GM20000 (cell line): ENCODE data around the gene RCOR2.

Experiments used
- DNase-seq: peaks from one replicate; pipeline ENCODE4 v3.0.0; 2012; ENCODE audit warnings: low spot score
- CTCF ChIP-seq: IDR thresholded peaks from 2 replicates; pipeline ENCODE4 v1.5.1; 2012; ENCODE audit warnings: mild to moderate bottlenecking, control low read depth; ENCODE audit errors: extremely low read depth, missing control alignments

The RCOR2 gene

DNA sequence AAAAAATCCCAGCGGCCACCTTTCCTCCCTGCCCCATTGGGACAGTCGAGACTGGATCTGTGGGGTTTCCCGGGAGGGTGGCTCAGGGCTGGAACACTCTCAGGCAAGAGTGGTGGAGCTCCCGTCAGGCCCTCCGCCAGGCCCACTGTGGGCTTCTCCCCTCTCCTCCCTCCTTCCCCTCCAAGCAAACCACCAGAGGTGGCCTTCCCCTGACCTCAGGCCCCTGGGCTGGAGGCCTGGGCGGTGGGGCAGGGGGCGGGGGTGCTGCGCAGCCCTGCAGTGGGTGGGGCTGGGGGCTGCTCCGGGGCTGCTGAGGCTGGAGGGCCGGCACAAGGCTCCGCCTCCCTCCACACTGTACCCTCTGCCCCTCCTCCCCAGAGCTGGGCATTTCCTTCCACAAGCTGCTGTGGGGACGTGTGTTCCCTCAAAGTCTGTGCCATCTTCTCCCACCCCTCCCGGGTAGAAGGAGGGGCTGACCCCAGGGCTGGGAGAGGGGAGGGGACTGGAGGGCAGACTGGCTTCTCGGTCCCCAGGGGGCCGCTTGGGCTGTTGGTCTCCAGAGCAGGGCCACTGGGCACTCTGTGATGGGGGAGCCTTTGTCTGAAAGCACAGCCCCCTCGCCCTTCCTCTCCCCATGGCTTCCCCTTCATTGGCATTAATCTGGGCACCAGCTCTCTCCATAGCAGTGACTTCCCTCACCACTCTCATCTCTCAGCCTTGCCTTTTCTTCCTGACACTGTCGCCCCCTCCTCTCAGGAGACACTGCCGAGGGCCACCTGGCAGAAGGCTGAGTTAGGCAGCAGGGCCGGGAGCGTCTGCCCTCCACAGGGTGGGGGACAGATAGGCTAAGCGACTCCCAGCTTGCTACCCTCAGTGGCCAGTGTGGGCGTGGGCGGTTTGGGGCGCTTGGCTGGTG is 7.1 kb downstream of the RCOR2 start:
- peak; percentile 39 for DNase-seq

DNA sequence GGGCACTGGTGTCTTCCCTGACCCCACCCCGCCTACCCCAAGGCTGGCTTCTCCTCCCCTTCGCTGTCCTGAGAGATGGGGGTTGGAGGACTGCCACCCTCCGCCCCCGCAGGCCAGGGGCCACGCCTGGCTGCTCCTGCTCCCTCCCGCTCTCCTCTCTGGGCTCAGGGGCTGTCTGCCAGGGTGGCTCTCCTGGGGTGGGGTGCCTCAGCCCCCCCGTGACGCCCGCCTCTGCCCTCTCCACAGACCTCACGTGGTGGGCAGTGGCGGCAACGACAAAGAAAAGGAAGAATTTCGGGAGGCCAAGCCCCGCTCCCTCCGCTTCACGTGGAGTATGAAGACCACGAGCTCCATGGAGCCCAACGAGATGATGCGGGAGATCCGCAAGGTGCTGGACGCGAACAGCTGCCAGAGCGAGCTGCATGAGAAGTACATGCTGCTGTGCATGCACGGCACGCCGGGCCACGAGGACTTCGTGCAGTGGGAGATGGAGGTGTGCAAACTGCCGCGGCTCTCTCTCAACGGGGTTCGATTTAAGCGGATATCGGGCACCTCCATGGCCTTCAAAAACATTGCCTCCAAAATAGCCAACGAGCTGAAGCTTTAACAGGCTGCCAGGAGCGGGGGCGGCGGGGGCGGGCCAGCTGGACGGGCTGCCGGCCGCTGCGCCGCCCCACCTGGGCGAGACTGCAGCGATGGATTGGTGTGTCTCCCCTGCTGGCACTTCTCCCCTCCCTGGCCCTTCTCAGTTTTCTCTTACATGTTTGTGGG is 8.1 kb downstream of the RCOR2 start:
- no peak for TF ChIP-seq CTCF
- DNase-seq = no peak

More for the DNA sequence above, 7.1 kb downstream of the RCOR2 start:
- no peak for TF ChIP-seq CTCF

DNA sequence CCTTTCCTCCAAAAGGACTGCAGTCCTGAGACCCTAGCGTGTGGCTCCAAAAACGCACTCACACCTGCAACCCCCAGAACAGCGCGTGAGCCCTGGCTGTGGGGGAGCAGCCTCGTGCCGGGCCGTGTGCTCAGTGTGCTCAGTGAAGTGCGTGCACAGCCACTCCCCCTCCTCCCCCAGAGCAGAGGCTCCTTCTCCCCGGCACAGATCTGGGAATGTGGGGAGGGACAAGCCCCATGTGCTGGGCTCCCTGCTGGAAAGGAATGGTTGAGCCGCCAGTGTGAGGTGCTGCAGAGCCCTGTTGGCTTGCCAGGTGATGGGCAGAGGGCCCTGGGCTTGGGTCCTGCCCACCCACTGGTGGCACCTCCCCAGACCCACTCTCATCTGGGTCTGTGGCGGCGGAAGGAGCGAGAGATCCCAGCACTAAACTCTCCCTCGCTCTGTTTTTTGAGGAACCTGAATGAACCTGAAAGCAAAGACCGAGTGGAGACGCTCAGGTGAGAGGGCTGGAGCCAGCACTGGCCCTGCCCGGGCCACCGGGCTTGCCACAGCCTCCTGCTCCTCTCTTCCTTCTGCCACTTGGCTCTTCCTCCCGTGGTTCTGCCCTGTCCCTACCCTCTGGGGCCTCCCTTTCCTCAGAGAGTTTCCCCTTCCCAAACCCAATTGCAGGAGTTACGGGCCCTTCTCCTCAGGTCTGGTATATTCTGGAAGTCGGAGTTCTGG is 9.0 kb downstream of the RCOR2 start:
- no peak for TF ChIP-seq CTCF

DNA sequence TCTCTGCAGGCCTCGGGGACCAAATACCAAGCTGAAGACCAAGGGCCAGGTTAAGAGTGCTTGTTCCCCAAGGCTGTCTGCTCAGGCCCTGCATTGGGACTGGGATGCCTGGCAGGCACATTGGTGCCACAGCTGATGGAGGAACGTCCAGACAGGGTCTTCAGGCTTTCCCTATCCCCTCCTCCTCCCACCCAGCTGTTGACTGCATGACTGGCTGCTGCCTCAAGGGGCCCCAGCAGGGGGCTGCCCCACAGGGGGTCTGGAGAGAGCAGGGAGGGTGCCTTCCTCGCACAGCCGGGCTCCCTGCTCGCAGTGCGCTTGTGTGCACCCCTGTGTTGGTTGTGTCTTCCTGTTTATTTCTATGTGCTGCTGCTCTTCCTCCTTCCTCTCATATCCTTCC is 9.9 kb downstream of the RCOR2 start:
- TF ChIP-seq CTCF = no peak
- peak; percentile 17 for DNase-seq

More for the DNA sequence above, 9.0 kb downstream of the RCOR2 start:
- peak; percentile 30 for DNase-seq

DNA sequence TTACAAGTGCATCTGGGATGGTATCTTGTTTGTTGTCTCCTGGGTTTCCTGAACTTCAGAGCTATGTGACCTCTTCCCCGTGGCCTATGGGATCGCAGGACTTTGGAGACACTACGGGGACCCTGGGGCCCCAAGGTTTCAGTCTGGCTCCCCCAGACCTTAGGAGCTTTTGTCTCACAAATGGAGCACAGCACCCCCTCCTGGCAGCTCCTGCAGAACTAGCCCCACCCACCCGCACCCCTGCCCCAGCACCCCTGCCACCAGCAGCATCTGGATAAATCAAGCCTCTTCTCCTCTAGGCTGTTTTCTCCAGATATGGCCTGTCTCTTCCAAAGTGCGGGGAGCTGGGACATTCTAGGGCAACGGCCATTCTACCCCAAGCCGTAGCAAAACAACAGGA is 10.4 kb downstream of the RCOR2 start:
- TF ChIP-seq CTCF = no peak
- DNase-seq = peak; percentile 70

DNA sequence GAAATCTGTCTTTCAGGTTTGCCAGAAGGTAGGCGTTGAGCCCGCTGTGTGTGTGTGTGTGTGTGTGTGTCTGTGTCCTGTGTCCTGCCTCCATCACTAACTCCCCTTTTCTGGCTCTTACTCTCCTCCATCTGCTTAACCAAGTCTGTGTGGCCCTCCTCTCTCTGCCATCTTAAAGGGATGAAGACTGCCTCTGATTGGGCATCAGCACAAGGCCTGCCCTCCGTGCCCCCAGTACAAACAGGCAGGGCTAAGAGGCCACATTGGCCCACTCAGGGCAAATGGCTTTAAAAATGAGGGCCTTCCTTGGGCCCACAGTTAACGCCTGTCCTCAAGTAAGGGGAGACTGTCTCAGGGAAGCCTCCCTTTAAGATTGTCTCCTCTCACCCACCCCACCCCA is 10.9 kb downstream of the RCOR2 start:
- no peak for DNase-seq
- TF ChIP-seq CTCF = no peak
